Stimulated activated CD4-positive, alpha-beta T cell treated with anti-CD3 and anti-CD28 coated beads, Interleukin-1b, Interleukin-23, amount 100 ng/mL, for 48 hours (primary cell): ENCODE measurements around the gene RARA.
"Not testable (repeated sequence)": the region's sequence is repeated elsewhere in the genome, so short reads cannot be mapped to it uniquely, and the experiment has no call there.

Source experiments
- DNase-seq: peaks from one replicate; pipeline ENCODE4 v3.0.0-alpha.2; 2020

RARA gene

GRCh38 chr17:40361063-40361924 is 52.3 kb downstream of the RARA start:
- DNase-seq, result no peak

- no peak for DNase-seq
Observed at GRCh38 chr17:40361925-40362695, 53.1 kb downstream of the RARA start.

- peak; percentile 90 for DNase-seq
Observed at GRCh38 chr17:40362696-40363110, 53.7 kb downstream of the RARA start.

- no peak for DNase-seq
Observed at GRCh38 chr17:40363111-40363827, 54.3 kb downstream of the RARA start.

- no peak for DNase-seq
Observed at GRCh38 chr17:40364121-40364861, 55.3 kb downstream of the RARA start, which contains the start of gene GJD3. TSS of gene GJD3 (minus strand) at chr17:40364737. CDS start at chr17:40363815, 922 bp downstream.

- DNase-seq, result no peak
Observed at GRCh38 chr17:40364906-40365305, 55.9 kb downstream of the RARA start.

GRCh38 chr17:40366076-40366860 is 57.3 kb downstream of the RARA start:
- no peak for DNase-seq

- DNase-seq, result no peak
Observed at GRCh38 chr17:40366861-40367518, 58.0 kb downstream of the RARA start.

- DNase-seq, result not testable (repeated sequence)
Observed at GRCh38 chr17:40367728-40368127, 58.7 kb downstream of the RARA start.

- DNase-seq, result no peak
Observed at GRCh38 chr17:40369923-40370322, 60.9 kb downstream of the RARA start.

- DNase-seq, result peak; percentile 35
Observed at GRCh38 chr17:40371261-40371929, 62.4 kb downstream of the RARA start.

- no peak for DNase-seq
Observed at GRCh38 chr17:40372031-40372430, 63.1 kb downstream of the RARA start.

- DNase-seq, result not testable (repeated sequence)
Observed at GRCh38 chr17:40372644-40373043, 63.7 kb downstream of the RARA start.

- DNase-seq, result no peak
Observed at GRCh38 chr17:40373324-40373723, 64.3 kb downstream of the RARA start.

GRCh38 chr17:40373999-40374398 is 65.0 kb downstream of the RARA start:
- no peak for DNase-seq

- DNase-seq, result no peak
Observed at GRCh38 chr17:40374821-40375498, 66.0 kb downstream of the RARA start.

- DNase-seq, result not testable (repeated sequence)
Observed at GRCh38 chr17:40375786-40376185, 66.8 kb downstream of the RARA start.

- peak; percentile 39 for DNase-seq
Observed at GRCh38 chr17:40376541-40376940, 67.6 kb downstream of the RARA start.

GRCh38 chr17:40377832-40378231 is 68.9 kb downstream of the RARA start:
- no peak for DNase-seq

GRCh38 chr17:40378966-40379365 is 70.0 kb downstream of the RARA start:
- DNase-seq, result no peak
